ENCODE results near the gene WDR90.
A peak's percentile ranks its signal among the peaks of the same experiment; 100 is the strongest.

Gene WDR90

DNA sequence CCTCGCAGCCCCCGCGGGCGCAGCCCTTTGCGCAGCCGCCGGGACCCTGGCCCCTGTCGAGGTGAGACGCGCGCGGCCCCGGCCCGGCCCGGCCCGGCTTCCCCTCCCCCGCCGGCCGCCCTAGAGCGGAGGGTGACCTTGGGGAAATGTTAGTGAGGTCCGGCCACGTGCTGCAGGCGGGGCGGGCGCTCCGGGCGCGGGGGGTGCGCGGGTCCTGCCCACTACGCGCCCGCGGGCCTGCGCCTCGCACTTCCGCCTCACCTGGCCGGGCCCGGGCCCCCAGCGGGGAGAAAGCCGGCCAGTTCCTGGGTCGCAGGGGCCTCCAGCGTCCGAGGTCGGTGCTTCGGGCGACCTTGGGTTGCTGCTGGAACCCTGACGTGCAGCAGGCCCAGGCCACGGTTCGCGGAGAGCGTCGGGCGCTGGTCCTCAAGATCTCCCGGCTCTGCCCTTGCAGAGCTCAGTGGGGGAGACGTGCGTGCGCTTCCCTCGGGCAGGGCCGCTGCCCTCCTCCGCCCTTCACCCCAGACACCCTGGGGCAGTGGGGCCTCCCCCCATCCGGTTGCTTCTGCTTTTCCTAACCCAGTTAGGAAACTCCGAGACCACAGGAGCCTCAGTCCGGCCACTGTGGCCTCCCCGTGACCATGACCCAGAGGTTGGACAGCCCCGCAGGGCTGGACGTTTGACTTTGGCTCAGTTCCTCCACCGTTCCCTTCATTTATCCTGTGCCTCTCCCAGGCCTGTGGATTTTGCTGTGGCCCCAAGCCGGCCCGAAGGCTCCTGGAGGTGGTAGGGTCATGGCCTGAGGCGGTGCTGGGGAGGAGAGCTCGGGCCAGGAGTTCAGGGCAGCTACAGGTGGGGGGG is 6.7 kb upstream of the WDR90 start:
- peak overlapping the region; percentile 49 for H3K27ac Mint-ChIP-seq
- H3K4me1 Mint-ChIP-seq (ENCODE audit: low read depth): peaks cover 20% of the 10 kb centered on the region

DNA sequence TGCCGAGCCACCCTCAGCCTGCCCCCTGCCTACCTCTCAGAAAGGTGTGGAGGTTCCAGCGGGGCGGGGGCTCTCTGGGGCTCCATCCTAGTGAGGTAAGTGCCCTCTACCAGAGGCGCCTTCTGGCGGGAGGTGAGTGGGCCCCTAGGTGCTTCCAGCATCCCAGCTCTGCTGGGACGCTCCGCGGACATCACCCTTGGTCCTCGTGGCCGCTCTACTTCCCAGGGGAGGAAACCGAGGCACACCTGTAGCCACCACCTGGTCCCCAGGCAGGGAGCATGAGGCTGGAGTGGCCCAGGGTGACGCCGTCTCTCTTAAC is 6.2 kb upstream of the WDR90 start:
- no peaks in the 10 kb centered on the region for H3K27me3 Mint-ChIP-seq
- no peaks in the 10 kb centered on the region for H3K9me3 Mint-ChIP-seq
- H3K4me1 Mint-ChIP-seq (ENCODE audit: low read depth): peaks cover 22% of the 10 kb centered on the region
- H3K4me3 Mint-ChIP-seq: peak overlapping the region; percentile 82
- H3K27ac Mint-ChIP-seq: no peak overlapping the region
- peaks cover 10% of the 10 kb centered on the region for H3K36me3 Mint-ChIP-seq (ENCODE audit: low read depth)

More for the DNA sequence above, 6.7 kb upstream of the WDR90 start:
- H3K27me3 Mint-ChIP-seq: no peaks in the 10 kb centered on the region
- peak overlapping the region; percentile 82 for H3K4me3 Mint-ChIP-seq
- peaks cover 10% of the 10 kb centered on the region for H3K36me3 Mint-ChIP-seq (ENCODE audit: low read depth)
- no peaks in the 10 kb centered on the region for H3K9me3 Mint-ChIP-seq

DNA sequence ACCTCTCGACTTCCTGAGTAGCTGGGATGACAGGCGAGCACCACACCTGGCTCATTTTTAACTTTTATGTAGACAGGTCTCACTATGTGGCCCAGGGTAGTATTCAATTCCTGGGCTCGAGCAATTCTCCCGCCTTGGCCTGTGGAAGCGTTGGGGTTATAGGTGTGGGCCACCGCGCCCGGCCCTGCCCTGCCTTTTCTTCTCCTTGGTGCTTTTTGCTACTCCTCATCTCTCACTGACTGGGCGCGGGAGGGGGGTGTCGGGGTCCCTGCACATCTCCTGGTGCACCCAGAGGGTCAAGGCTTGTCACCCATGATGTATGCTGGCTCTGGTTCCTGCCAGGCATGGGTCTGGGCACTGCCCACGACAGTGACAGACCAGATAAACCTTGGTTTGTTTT is 4.6 kb upstream of the WDR90 start:
- Mint-ChIP-seq H3K4me3 (peak overlapping the region; percentile 82), H3K9me3 (no peaks in the 10 kb centered on the region), H3K4me1 (ENCODE audit: low read depth) (peaks cover 26% of the 10 kb centered on the region), H3K27me3 (no peaks in the 10 kb centered on the region), H3K27ac (peak overlapping the region; percentile 16), H3K36me3 (ENCODE audit: low read depth) (peaks cover 10% of the 10 kb centered on the region)

DNA sequence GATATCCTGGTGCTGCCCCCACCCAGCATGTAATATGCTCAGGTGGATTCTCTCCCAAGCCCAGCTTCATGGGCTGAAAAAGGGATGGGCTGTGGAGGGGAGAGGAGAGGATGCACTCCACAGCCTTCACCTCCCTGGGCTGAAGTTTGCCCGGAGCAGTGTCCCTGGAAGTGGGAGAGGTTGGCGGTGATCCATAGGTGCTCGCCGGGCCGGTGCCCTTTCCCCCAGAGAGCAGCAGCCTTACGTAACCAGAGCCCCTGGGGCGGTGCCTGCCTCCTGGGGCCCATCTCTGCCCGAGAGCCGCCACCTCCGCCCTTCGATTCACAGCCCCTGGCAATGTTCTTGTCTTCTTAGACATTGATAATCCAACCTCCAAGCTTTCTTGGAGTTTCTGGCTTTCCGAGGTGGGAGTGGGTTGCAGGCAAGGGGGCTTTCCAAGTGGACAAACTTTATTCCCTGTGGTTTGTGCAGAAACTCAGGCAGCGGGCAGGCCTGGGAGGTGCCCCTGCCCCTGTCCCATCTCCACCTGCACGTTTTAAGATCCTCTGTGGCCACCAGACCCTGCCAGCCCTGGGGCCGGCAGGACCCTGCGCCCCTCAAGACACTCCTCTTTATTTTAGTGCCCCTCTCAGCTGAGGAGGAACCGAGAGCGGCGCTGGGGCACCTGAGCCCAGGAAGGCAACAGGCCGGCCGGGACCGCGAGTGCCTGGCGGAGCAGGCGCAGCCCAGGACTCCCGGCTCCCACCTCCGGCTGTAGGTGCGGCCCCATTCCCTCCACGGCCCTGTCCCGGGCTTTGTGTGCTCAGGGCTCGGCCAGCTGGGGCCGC is 3.1 kb upstream of the WDR90 start:
- Mint-ChIP-seq H3K36me3 (ENCODE audit: low read depth) (peaks cover 10% of the 10 kb centered on the region), H3K4me3 (no peak overlapping the region), H3K9me3 (no peaks in the 10 kb centered on the region), H3K4me1 (ENCODE audit: low read depth) (peaks cover 24% of the 10 kb centered on the region), H3K27ac (no peak overlapping the region), H3K27me3 (no peaks in the 10 kb centered on the region)

DNA sequence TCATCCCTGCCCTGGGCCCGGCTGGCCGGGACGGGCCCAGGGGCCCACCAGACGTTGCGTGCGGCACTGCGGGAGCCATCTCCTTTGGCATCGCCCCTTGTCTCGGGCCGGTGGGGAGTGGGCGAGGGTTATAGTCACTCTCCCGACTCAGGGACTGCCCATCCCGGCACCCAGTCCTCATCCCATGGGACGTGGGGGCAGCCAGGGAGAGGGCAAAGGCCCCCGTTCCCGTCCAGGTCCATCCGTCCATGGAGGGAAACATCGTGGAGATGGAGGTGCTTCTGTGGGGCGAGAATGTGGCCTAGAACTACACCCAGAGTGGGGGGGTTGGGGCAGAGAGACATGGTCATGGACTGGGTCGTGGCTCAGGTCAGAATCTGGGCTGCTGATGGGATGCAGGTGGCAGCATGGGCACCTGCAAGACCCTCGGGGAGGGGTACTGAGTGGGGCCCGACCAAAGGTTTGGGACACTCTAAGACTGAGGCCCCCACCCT is 2.4 kb upstream of the WDR90 start:
- Mint-ChIP-seq H3K27me3 (no peaks in the 10 kb centered on the region), H3K36me3 (ENCODE audit: low read depth) (peaks cover 10% of the 10 kb centered on the region), H3K9me3 (no peaks in the 10 kb centered on the region), H3K4me3 (no peak overlapping the region), H3K4me1 (ENCODE audit: low read depth) (peaks cover 24% of the 10 kb centered on the region), H3K27ac (peak overlapping the region; percentile 16)

DNA sequence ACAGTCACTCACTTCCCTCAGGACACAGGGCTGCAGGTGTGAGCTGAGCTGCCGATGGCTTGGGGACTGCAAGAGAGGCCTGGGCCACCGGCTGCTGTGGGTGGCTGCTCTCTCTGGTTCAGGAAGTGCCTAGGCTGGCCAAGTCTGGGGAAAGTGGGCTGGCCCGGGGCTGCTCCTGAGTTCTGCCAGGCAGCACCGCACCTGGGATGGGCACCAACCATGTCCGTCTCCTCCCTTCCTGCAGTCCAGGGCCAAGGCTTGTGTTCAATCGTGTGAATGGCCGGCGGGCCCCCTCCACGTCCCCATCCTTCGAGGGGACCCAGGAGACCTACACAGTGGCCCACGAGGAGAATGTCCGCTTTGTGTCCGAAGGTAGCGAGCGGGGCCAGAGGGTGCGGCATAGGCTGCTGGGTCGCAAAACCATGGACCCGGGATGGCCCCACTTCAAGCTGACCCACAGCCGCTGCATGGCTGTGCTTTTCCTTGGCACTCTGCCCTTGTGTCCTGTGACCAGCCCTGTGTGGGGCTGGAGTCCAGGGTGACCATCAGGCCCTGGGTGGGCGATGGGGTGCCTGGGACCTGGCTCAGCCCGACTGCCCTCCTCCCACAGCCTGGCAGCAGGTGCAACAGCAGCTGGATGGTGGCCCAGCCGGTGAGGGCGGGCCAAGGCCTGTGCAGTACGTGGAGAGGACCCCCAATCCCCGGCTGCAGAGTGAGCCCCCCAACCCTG is 1.8 kb upstream of the WDR90 start:
- Mint-ChIP-seq H3K27ac (no peak overlapping the region), H3K27me3 (no peaks in the 10 kb centered on the region), H3K4me3 (no peak overlapping the region), H3K9me3 (no peaks in the 10 kb centered on the region), H3K4me1 (ENCODE audit: low read depth) (peaks cover 24% of the 10 kb centered on the region), H3K36me3 (ENCODE audit: low read depth) (peaks cover 10% of the 10 kb centered on the region)

DNA sequence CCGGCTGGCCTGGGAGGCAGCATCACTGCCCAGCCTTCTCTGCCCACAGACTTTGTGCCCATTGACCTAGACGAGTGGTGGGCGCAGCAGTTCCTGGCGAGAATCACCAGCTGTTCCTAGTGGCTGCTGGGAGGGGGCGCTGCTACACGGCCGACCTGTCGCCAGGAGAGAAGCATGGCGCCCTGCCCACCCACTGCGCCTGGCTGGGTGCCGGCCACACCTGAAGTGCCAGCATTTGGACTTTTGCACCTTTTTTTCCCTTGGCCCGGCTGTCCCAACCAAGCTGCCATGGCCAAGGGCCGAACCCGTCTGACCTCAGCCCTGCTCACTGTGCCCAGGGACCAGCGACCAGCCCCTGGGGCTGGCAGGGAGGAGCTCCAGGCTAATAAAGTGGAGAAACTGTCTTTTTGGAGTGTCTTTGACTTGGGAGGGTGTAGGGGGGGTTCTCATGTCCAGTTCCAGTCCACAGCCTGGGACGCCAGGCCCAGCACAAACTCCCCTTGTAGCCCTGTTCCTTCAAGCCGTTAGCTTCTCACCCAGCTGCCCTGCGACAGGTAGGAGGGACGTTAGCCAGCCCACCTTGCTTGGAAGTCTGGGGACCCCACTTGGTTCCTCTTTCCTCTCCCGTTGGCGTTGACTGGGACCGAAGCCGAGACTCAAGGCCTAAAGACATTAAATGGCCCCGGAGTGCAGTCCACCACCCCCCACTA is 939 bp upstream of the WDR90 start:
- peak overlapping the region; percentile 88 for H3K27ac Mint-ChIP-seq
- H3K4me3 Mint-ChIP-seq: peak overlapping the region; percentile 85
- no peaks in the 10 kb centered on the region for H3K27me3 Mint-ChIP-seq
- H3K36me3 Mint-ChIP-seq (ENCODE audit: low read depth): peaks cover 10% of the 10 kb centered on the region
- peaks cover 21% of the 10 kb centered on the region for H3K4me1 Mint-ChIP-seq (ENCODE audit: low read depth)
- H3K9me3 Mint-ChIP-seq: no peaks in the 10 kb centered on the region

DNA sequence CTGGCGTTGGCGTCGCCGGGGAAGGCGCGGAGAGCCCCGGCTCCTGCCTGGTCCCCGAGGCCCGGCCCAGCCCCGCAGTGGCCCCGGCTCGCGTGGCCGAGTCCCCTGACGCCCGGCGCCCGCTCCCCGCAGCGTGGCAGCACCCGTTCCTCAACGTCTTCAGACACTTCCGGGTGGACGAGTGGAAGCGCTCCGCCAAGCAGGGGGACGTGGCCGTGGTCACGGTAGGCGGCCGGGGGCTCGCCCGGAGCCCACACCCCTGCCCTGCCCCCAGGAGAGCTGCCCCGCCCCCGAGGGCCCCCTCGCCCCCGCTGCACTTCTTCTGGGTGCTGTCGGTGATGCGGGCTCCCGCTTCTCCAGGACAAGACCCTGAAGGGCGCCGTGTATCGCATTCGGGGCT is 466 bp downstream of the WDR90 start:
- Mint-ChIP-seq H3K27ac (peak overlapping the region; percentile 55), H3K9me3 (no peaks in the 10 kb centered on the region), H3K36me3 (ENCODE audit: low read depth) (peaks cover 8% of the 10 kb centered on the region), H3K4me3 (peak overlapping the region; percentile 81), H3K27me3 (no peaks in the 10 kb centered on the region), H3K4me1 (ENCODE audit: low read depth) (peaks cover 9% of the 10 kb centered on the region)

DNA sequence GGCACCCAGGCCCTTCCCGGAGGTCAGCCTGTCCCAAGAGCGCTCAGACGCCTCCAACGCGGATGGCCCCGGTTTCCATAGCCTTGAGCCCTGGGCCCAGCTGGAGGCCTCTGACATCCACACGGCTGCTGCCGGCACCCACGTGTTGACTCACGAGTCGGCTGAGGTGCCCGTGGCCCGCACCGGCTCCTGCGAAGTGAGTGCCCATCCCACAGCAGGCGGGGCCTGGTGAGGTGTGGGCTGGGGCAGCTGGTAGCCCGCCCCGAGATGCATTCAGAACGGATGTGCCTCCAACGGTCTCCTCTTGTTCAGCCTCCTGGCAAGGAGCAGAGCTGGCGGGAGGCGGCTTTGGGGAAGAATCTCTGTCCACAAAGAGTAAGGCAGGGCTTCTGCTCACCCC is 2.7 kb downstream of the WDR90 start:
- H3K27ac Mint-ChIP-seq: no peak overlapping the region
- H3K4me3 Mint-ChIP-seq: no peak overlapping the region
- H3K27me3 Mint-ChIP-seq: no peaks in the 10 kb centered on the region
- H3K9me3 Mint-ChIP-seq: no peaks in the 10 kb centered on the region
- H3K4me1 Mint-ChIP-seq (ENCODE audit: low read depth): peaks cover 7% of the 10 kb centered on the region
- peaks cover 6% of the 10 kb centered on the region for H3K36me3 Mint-ChIP-seq (ENCODE audit: low read depth)

DNA sequence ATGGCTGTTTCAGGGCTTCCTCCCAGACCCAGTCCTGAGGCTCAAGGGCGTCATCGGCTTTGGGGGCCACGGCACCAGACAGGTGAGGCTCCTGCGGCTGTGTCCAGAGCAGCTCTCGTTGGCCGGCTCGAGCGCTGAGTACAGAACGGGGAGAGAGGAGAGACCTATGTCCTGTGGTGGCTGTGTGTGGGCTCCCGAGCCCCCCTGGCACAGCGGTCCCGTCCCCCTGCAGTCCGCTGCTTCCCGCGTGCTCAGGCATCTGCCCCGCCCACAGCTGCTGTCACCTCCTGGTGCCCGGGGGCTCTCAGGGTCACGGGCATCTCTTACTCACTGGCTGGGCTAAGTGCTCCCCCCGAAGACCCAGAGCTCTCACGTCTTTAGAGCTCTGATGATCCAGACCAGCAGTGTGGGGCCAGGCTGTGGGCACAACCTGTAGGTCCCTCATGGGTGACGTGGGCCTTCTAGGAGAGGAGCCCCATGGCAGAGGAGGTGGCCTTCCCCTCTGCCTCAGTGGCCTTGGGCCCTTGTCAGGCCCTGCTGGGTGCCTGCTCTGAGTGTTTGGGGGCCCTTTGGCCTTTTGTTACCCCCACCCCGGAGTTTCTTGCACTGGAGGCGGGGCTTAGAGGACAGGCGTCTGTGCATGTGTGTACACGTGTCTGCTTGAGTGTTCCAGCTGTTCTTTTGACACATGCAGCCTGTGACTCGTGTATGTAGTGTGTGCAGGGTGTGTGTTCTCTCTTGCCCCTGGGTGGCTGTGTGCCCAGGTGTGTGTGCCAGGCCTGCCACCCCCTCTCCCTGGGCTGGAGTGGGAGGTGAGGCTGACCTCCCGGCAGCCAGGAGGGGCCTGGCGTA is 3.5 kb downstream of the WDR90 start:
- H3K27ac Mint-ChIP-seq: no peak overlapping the region
- H3K36me3 Mint-ChIP-seq (ENCODE audit: low read depth): peaks cover 6% of the 10 kb centered on the region
- H3K4me3 Mint-ChIP-seq: no peak overlapping the region
- H3K4me1 Mint-ChIP-seq (ENCODE audit: low read depth): peaks cover 7% of the 10 kb centered on the region
- no peaks in the 10 kb centered on the region for H3K27me3 Mint-ChIP-seq
- H3K9me3 Mint-ChIP-seq: no peaks in the 10 kb centered on the region

DNA sequence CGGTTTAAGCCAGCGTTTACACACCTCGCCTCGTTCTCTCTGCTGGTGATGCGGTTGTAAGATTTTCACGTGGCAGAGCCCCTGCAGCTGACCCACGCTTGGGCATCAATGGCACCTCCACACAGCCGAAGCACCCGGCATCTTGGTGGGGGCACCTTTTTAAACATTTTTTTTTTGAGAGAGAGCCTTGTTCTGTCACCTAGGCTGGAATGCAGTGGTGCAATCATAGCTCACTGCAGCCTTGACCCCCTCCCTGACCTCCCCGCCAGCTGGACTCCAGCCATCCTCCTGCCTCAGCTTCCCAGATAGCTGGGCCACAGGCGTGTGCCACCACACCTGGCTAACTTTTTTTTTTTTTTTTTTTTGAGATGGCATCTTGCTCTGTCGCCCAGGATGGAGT is 4.9 kb downstream of the WDR90 start:
- Mint-ChIP-seq H3K27me3 (no peaks in the 10 kb centered on the region), H3K9me3 (no peaks in the 10 kb centered on the region), H3K36me3 (ENCODE audit: low read depth) (peaks cover 6% of the 10 kb centered on the region)

DNA sequence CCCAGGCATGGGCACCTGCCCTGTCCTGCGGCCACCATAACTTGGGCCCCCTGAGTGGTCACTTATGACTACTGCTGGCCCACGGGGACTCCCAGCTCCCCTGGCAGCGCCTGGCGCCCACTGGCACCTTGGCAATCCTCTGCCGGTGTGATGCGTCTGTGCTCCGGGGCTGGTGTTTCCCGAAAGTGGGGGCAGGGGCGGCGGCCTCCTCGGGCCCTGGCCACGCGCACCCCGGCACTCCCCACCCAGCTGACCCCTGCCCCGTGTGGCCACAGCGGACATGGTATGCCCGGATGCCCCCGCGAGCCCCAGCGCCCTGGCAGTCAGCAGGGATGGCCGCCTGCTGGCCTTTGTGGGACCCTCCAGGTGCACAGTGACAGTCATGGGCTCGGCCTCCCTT is 8.3 kb downstream of the WDR90 start:
- Mint-ChIP-seq H3K36me3 (ENCODE audit: low read depth) (peaks cover 6% of the 10 kb centered on the region), H3K27me3 (no peaks in the 10 kb centered on the region), H3K4me1 (ENCODE audit: low read depth) (peaks cover 5% of the 10 kb centered on the region), H3K4me3 (no peak overlapping the region), H3K27ac (no peak overlapping the region), H3K9me3 (no peaks in the 10 kb centered on the region)

More for the DNA sequence above, 4.9 kb downstream of the WDR90 start:
- Mint-ChIP-seq H3K4me1 (ENCODE audit: low read depth) (no peaks in the 10 kb centered on the region), H3K27ac (no peak overlapping the region), H3K4me3 (no peak overlapping the region)

DNA sequence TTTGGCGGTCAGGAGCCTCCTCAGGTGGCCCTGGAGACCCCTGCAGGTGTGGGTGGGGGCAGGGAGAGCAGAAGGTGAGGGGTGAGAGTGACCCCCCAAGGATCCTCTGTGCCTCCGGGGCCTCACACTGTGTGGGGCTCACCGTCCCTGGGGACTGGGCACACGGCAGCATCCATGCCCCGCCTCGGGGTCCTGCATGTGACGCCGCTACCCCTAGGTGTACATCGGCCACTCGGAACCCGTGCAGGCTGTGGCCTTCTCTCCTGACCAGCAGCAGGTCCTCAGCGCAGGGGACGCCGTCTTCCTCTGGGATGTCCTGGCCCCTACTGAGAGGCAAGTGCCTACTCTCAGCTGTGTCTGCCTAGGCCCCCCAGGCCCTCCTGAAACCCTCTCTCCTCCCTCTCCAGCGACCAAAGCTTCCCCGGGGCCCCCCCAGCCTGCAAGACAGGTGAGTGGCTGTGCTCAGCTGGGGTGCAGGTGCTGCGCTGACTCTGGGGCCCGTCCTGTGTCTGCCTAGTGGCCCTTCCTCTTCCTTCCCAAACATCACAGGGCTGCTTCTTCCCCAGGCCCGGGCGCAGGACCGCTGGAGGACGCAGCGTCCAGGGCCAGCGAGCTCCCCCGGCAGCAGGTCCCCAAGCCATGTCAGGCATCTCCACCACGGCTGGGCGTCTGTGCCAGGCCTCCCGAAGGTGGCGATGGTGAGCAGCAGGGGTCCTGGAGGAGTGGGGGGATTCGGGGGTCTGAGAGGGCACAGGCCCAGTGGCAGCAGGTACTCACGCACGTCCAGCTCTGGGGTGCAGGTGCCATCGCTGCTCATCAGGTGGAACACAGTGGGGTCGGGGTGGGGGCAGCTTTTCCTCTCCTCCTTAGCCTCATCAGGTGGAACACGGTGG is 9.8 kb downstream of the WDR90 start:
- H3K9me3 Mint-ChIP-seq: no peaks in the 10 kb centered on the region
- H3K27me3 Mint-ChIP-seq: no peaks in the 10 kb centered on the region
- peaks cover 3% of the 10 kb centered on the region for H3K36me3 Mint-ChIP-seq (ENCODE audit: low read depth)
- no peak overlapping the region for H3K27ac Mint-ChIP-seq
- H3K4me3 Mint-ChIP-seq: no peak overlapping the region
- H3K4me1 Mint-ChIP-seq (ENCODE audit: low read depth): peaks cover 5% of the 10 kb centered on the region

All from stimulated activated naive CD8-positive, alpha-beta T cell treated with anti-CD3 and anti-CD28 coated beads, Interleukin-15, Interleukin-2, amounts not matched to agents 100 ng/mL and 50 ng/mL, for 24 hours (primary cell).